GM23338 (cell line): ENCODE results near the gene MMP26.

ENCODE experiments used
- CREB1 ChIP-seq: fragments of 250-450 bp; sonication (Bioruptor Pico); IDR thresholded peaks from 2 replicates; pipeline ENCODE4 v1.5.0; 2020; ENCODE audit warnings: low read depth, mild to moderate bottlenecking, moderate library complexity
- CTCF ChIP-seq, 2 experiments: fragments of 200-600 bp in 1 of 2; sonication (generic) in 1 of 2; conservative IDR thresholded peaks; 2 replicates each; pipeline versions ENCODE4 v1.5.1 to v1.6.1; 2016 to 2017; ENCODE audit warnings: antibody characterized with exemption in 2 of 2, low read depth in 2 of 2, mild to moderate bottlenecking in 2 of 2, moderate library complexity in 1 of 2
- ETS1 ChIP-seq: IDR thresholded peaks from 2 replicates; pipeline ENCODE4 v1.6.1; 2016; ENCODE audit warnings: antibody characterized with exemption
- EZH2 ChIP-seq: fragments of 200-600 bp; sonication (generic); IDR thresholded peaks from one replicate; pipeline ENCODE4 v1.8.0; 2017; ENCODE audit warnings: antibody characterized with exemption, mild to moderate bottlenecking, low read depth; ENCODE audit not compliant: unreplicated experiment
- EZH2phosphoT487 ChIP-seq: fragments of 200-600 bp; sonication (generic); IDR thresholded peaks from one replicate; pipeline ENCODE4 v1.8.1; 2018; ENCODE audit warnings: antibody characterized with exemption; ENCODE audit not compliant: unreplicated experiment
- JUNB ChIP-seq: IDR thresholded peaks from one replicate; pipeline ENCODE4 v1.6.1; 2016; ENCODE audit warnings: antibody characterized with exemption; ENCODE audit not compliant: unreplicated experiment
- NANOG ChIP-seq: IDR thresholded peaks from 2 replicates; pipeline ENCODE4 v1.6.1; 2016; ENCODE audit warnings: antibody characterized with exemption, borderline replicate concordance
- POLR2AphosphoS5 ChIP-seq: IDR thresholded peaks from 2 replicates; pipeline ENCODE4 v1.6.1; 2016; ENCODE audit warnings: antibody characterized with exemption, low read depth
- REST ChIP-seq: IDR thresholded peaks from one replicate; pipeline ENCODE4 v1.6.1; 2018; ENCODE audit warnings: antibody characterized with exemption; ENCODE audit not compliant: unreplicated experiment
- STAT1 ChIP-seq: IDR thresholded peaks from one replicate; pipeline ENCODE4 v1.6.1; 2016; ENCODE audit warnings: antibody characterized with exemption; ENCODE audit not compliant: unreplicated experiment
- ZNF114 ChIP-seq: fragments of 250-450 bp; sonication (Bioruptor Pico); IDR thresholded peaks from 2 replicates; pipeline ENCODE4 v1.5.0; 2020; ENCODE audit warnings: mild to moderate bottlenecking, moderate library complexity
- ZNF331 ChIP-seq: fragments of 250-450 bp; sonication (Bioruptor Pico); IDR thresholded peaks from 2 replicates; pipeline ENCODE4 v1.5.0; 2020; ENCODE audit warnings: low read depth, mild to moderate bottlenecking, moderate library complexity
- ZNF462 ChIP-seq: fragments of 250-450 bp; sonication (Bioruptor Pico); IDR thresholded peaks from 2 replicates; pipeline ENCODE4 v1.5.0; 2020; ENCODE audit warnings: mild to moderate bottlenecking, moderate library complexity

GRCh38 chr11:4751201-4751600 lies 46.6 kb downstream of the MMP26 start:
- TF ChIP-seq CTCF (conservative IDR thresholded peaks at IDR 0.05; ENCODE audit: low read depth in 2 of 2) (no peak), REST (no peak), CREB1 (CRISPR knock-in tag) (no peak), EZH2phosphoT487 (no peak), POLR2AphosphoS5 (no peak), NANOG (no peak), ETS1 (no peak), EZH2 (no peak), STAT1 (no peak), JUNB (no peak), ZNF114 (CRISPR knock-in tag) (no peak), ZNF331 (CRISPR knock-in tag) (no peak), ZNF462 (CRISPR knock-in tag) (no peak)
